Transverse colon (tissue), 4 donors: ENCODE measurements around the gene KLHL17.

Experiments used
- EP300 ChIP-seq: sonication (generic); formaldehyde crosslinking; IDR thresholded peaks from one replicate; pipeline ENCODE4 v1.6.1; 2017; ENCODE audit warnings: antibody characterized with exemption, low read depth
- POLR2AphosphoS5 ChIP-seq, 3 donors: sonication (generic); formaldehyde crosslinking; IDR thresholded peaks; one replicate each; pipeline ENCODE4 v1.6.1; 2016; ENCODE audit warnings: antibody characterized with exemption in 3 of 3
- TF ChIP-seq, protein P1 (sequence below), 5 experiments: fragments of 200-600 bp in 3 of 5; fragments of 450-650 bp in 2 of 5; sonication (generic) in 3 of 5; IDR thresholded peaks; 1 replicate in 2 of 5; 2 replicates in 3 of 5; pipeline ENCODE4 v1.5.1; 2016 to 2017; ENCODE audit warnings: antibody characterized with exemption in 5 of 5, inconsistent platforms in 3 of 5, mild to moderate bottlenecking in 2 of 5, moderate library complexity in 1 of 5

DNA sequence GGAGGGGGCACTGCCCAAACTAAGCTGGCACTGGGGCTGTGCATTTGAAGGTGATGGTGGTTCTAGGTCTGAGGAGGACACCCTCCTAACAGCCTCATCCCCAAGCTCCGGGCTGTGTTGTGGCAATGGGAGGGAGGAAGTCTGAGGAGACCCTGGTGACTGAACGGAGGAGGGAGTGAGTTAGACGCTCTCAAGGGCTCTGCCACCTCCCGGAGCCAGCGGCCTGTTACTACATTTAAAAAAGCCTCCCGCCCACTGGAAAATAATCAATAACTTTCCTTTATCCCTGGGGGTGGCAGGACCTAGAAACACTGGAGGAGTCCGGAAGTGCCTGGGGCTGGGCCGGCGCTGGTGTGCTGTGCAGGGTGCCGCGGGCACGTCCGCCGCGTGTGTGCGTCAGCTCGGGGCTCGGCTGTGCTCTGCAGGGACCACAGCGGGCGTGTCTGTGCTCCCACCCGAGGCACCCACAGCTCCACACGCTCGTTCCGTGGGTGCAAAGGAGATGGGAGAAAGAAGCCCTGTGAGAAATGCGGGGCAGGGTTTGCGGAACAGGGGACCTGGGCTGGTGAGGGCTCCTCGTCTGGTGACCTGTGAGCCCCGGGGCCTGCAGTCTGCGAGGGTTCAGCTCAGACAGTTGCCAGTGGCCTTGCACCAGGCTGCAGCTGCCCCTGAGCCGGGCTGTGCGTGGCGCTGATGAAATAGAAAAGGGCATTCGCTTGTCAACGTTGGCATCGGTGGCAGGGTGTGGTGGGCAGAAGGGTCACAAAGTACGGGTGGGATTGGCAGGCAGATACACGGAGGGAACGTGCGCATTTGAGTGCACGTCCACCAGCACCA is 31.3 kb upstream of the KLHL17 start:
- TF ChIP-seq, protein P1, sequence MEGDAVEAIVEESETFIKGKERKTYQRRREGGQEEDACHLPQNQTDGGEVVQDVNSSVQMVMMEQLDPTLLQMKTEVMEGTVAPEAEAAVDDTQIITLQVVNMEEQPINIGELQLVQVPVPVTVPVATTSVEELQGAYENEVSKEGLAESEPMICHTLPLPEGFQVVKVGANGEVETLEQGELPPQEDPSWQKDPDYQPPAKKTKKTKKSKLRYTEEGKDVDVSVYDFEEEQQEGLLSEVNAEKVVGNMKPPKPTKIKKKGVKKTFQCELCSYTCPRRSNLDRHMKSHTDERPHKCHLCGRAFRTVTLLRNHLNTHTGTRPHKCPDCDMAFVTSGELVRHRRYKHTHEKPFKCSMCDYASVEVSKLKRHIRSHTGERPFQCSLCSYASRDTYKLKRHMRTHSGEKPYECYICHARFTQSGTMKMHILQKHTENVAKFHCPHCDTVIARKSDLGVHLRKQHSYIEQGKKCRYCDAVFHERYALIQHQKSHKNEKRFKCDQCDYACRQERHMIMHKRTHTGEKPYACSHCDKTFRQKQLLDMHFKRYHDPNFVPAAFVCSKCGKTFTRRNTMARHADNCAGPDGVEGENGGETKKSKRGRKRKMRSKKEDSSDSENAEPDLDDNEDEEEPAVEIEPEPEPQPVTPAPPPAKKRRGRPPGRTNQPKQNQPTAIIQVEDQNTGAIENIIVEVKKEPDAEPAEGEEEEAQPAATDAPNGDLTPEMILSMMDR (IDR thresholded peaks at IDR 0.05), result no peak
- TF ChIP-seq POLR2AphosphoS5 (IDR thresholded peaks at IDR 0.05), result no peak
- no peak for TF ChIP-seq EP300
